ENCODE results near the gene ARL6IP4.
"Not testable (repeated sequence)": the region's sequence is repeated elsewhere in the genome, so short reads cannot be mapped to it uniquely, and the experiment has no call there.

The ARL6IP4 gene

DNA sequence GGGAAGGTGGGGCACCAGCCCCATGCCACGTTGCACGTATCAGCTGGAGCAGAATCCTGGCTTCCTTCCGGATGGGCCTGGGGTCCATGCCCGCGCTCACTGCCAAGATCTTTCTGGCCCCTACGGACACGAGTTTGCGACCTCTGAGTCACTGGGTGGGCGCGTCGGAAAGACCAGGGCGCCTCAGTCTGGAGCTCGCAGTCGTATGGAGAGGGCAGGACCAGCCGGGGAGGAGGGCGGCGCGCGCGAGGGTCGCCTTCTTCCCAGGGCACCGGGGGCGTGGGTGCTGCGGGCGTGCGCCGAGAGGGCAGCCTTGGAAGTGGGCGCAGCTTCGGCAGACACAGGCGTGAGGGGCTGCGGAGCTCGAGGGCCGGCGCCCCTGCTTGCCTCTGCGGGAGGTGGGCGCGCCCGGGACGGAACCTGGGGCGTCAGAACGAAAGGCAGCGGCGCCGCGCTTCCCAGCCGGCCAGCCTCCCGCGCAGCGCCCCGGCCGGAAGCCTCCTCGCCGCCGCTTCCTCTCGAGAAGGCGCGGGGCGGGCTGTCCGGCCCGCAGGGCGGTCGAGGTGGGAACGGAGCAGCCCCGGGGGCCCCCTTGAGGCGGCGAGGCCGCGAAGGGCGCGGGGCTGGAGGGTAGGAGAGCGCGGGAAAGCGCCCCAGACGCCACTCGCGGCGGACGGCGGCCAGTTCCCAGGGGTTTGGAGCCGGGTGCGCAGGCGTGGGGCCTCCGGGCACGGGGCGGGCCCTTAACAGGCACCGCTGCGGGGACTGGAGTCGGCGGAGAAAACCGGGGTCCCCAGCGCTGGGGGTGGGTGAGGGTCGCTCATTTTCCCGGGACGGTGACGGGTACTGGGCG is at the start of gene ARL6IP4:
TSS of gene ARL6IP4 (plus strand) at position 499 of the 853 bp plus-strand sequence. CDS start 459 bp downstream, outside the sequence.
- Histone ChIP-seq H3K4me1 (ENCODE audit: control insufficient read depth in 1 of 2, insufficient read depth in 2 of 2, low read length in 2 of 2) (peaks cover 24 to 88% of the 10 kb centered on the region in 2 donors), H3K27me3 (ENCODE audit: low read depth, low read length) (no peaks in the 10 kb centered on the region), H3K9me3 (ENCODE audit: control insufficient read depth in 1 of 2, low read length in 2 of 2) (no peaks in the 10 kb centered on the region), H3K4me3 (ENCODE audit: low read depth in 1 of 2, low read length in 2 of 2) (peak within 1 kb of the TSS; percentile 80 to 95), H3K36me3 (ENCODE audit: control insufficient read depth in 1 of 2, insufficient read depth in 2 of 2, low read length in 2 of 2) (peaks cover 0 to 11% of the 10 kb centered on the region in 2 donors), H3K27ac (ENCODE audit: low read length) (peak within 1 kb of the TSS; percentile 56)

DNA sequence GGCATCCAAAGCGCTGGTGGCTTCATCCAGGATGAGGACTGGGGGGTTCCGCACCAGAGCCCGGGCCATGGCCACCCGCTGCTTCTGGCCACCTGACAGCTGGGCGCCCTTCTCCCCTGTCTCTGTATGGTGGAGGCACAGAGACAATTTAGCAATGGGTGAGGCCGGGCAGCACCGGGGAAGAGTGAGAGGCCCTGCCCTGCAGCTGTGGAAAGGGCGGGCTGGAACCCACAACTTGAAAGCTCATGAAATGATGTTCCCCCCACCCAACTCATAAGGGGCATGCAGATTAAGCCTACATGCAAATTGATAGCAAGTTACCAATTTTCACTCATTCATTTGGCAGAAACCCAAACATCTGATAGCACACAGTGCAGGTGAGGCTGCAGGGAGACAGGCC is 48.3 kb upstream of the ARL6IP4 start:
- no peak overlapping the region for H3K4me3 ChIP-seq (ENCODE audit: low read depth in 1 of 2, low read length in 2 of 2)
- no peaks in the 10 kb centered on the region for H3K9me3 ChIP-seq (ENCODE audit: control insufficient read depth in 1 of 2, low read length in 2 of 2)
- H3K27me3 ChIP-seq (ENCODE audit: low read depth, low read length): no peaks in the 10 kb centered on the region
- H3K27ac ChIP-seq (ENCODE audit: low read length): no peak overlapping the region
- H3K36me3 ChIP-seq (ENCODE audit: control insufficient read depth in 1 of 2, insufficient read depth in 2 of 2, low read length in 2 of 2): peaks cover 0 to 10% of the 10 kb centered on the region in 2 donors
- H3K4me1 ChIP-seq (ENCODE audit: control insufficient read depth in 1 of 2, insufficient read depth in 2 of 2, low read length in 2 of 2): no peaks in the 10 kb centered on the region

DNA sequence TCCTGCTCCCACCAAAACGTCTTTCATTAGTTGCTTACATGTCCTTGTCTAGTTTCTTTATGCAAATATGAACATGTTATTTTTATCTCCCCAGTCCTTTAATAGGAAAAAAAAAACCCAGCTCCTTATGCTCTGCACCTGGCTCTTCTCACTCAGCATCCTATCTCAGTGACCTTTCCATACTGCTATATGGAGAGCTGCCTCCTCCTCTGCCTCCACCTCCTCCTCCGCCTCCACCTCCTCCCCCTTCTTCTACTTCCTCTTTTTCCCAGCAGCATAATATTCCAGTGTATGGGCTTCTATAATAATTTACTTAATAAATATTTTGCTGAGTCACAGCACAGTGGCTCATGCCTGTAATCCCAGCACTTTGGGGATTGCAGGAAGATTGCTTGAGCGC is 45.8 kb upstream of the ARL6IP4 start:
- Histone ChIP-seq H3K4me3 (ENCODE audit: low read depth in 1 of 2, low read length in 2 of 2) (no peak overlapping the region), H3K4me1 (ENCODE audit: control insufficient read depth in 1 of 2, insufficient read depth in 2 of 2, low read length in 2 of 2) (no peaks in the 10 kb centered on the region), H3K9me3 (ENCODE audit: control insufficient read depth in 1 of 2, low read length in 2 of 2) (no peaks in the 10 kb centered on the region), H3K27ac (ENCODE audit: low read length) (no peak overlapping the region), H3K27me3 (ENCODE audit: low read depth, low read length) (no peaks in the 10 kb centered on the region), H3K36me3 (ENCODE audit: control insufficient read depth in 1 of 2, insufficient read depth in 2 of 2, low read length in 2 of 2) (peaks cover 0 to 10% of the 10 kb centered on the region in 2 donors)

DNA sequence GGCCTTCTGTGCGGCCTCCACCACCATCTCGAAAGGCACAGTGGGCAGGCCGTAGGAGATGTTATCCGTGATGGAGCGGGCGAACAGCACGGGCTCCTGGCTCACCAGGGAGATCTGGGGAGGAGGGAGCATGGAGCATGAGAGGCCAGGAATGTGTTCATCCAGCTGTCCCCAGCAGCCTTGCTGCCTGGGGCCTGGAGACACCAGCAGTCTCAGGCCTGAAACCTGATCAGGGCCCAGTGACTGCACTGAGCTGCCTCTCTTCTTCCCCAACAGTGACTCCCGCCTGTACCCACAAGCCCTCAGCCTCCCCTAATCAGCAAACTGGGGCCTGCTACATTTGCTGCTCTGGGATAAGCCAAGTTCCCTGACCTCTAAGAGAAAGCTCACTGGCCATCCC is 45.2 kb upstream of the ARL6IP4 start:
- Histone ChIP-seq H3K4me3 (ENCODE audit: low read depth in 1 of 2, low read length in 2 of 2) (no peak overlapping the region), H3K9me3 (ENCODE audit: control insufficient read depth in 1 of 2, low read length in 2 of 2) (no peaks in the 10 kb centered on the region), H3K27ac (ENCODE audit: low read length) (no peak overlapping the region), H3K27me3 (ENCODE audit: low read depth, low read length) (no peaks in the 10 kb centered on the region), H3K36me3 (ENCODE audit: control insufficient read depth in 1 of 2, insufficient read depth in 2 of 2, low read length in 2 of 2) (peaks cover 0 to 10% of the 10 kb centered on the region in 2 donors), H3K4me1 (ENCODE audit: control insufficient read depth in 1 of 2, insufficient read depth in 2 of 2, low read length in 2 of 2) (no peaks in the 10 kb centered on the region)

DNA sequence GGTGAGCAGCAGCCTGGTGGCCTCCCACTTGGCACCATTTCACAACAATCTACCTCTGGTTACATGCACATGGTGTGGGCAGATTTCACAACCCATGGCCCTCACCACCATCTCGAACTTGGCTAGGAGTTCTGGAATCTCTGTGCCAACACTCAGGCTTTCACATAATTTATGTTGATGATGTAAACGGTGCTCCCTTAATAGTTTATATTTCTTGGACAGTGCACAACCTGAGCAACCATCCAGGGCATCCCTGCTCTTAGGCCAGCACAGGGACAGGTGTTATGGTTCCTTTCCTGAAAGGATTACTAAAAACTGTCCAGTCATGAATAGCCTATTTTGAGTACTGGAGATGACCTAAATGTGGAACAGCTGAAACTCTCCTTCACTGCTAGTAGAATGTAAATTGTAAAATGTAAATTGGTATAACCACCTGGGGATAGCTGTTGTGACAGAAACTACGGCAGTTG is 42.8 kb upstream of the ARL6IP4 start:
- no peaks in the 10 kb centered on the region for H3K9me3 ChIP-seq (ENCODE audit: control insufficient read depth in 1 of 2, low read length in 2 of 2)
- peaks cover 0 to 2% of the 10 kb centered on the region in 2 donors for H3K36me3 ChIP-seq (ENCODE audit: control insufficient read depth in 1 of 2, insufficient read depth in 2 of 2, low read length in 2 of 2)
- H3K27me3 ChIP-seq (ENCODE audit: low read depth, low read length): no peaks in the 10 kb centered on the region
- no peak overlapping the region for H3K27ac ChIP-seq (ENCODE audit: low read length)
- H3K4me1 ChIP-seq (ENCODE audit: control insufficient read depth in 1 of 2, insufficient read depth in 2 of 2, low read length in 2 of 2): no peaks in the 10 kb centered on the region
- no peak overlapping the region for H3K4me3 ChIP-seq (ENCODE audit: low read depth in 1 of 2, low read length in 2 of 2)

DNA sequence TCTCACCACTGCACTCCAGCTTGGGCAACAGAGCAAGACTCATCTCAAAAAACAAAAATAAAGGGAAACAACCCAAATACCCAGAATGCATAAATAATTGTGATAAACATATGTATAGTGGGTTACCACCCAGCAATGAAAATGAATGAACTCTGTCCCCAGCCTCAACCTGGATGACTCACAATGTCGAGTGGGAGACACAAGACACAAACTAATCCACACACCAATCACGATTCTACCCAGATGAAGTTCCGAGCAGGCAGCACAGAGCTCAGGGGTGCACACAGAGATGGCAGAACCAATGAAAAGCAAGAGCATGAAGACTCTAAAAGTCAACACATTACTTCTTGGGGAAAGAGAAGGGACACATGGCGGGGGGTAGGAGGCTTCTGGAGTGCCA is 41.4 kb upstream of the ARL6IP4 start:
- H3K27me3 ChIP-seq (ENCODE audit: low read depth, low read length): no peaks in the 10 kb centered on the region
- H3K4me1 ChIP-seq (ENCODE audit: control insufficient read depth in 1 of 2, insufficient read depth in 2 of 2, low read length in 2 of 2): no peaks in the 10 kb centered on the region
- no peak overlapping the region for H3K4me3 ChIP-seq (ENCODE audit: low read depth in 1 of 2, low read length in 2 of 2)
- no peaks in the 10 kb centered on the region for H3K36me3 ChIP-seq (ENCODE audit: control insufficient read depth in 1 of 2, insufficient read depth in 2 of 2, low read length in 2 of 2)
- no peaks in the 10 kb centered on the region for H3K9me3 ChIP-seq (ENCODE audit: control insufficient read depth in 1 of 2, low read length in 2 of 2)
- H3K27ac ChIP-seq (ENCODE audit: low read length): no peak overlapping the region

DNA sequence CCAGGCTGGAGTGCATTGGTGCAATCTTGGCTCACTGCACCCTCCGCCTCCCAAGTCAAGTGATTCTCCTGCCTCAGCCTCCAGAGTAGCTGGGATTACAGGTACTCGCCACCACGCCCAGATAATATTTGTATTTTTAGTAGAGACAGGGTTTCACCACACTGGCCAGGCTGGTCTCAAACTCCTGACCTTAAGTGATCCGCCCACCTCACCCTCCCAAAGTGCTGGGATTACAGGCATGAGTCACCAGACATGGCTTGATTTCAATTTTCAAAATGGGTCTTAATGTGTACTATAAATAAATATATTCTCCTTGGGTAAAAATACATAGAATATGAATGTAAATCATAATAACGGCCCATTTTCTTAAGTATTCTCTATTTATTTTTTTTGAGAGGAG is 39.1 kb upstream of the ARL6IP4 start:
- H3K36me3 ChIP-seq (ENCODE audit: control insufficient read depth in 1 of 2, insufficient read depth in 2 of 2, low read length in 2 of 2); H3K4me3 ChIP-seq (ENCODE audit: low read depth in 1 of 2, low read length in 2 of 2); H3K4me1 ChIP-seq (ENCODE audit: control insufficient read depth in 1 of 2, insufficient read depth in 2 of 2, low read length in 2 of 2); H3K9me3 ChIP-seq (ENCODE audit: control insufficient read depth in 1 of 2, low read length in 2 of 2); H3K27ac ChIP-seq (ENCODE audit: low read length); H3K27me3 ChIP-seq (ENCODE audit: low read depth, low read length): not testable (repeated sequence)

DNA sequence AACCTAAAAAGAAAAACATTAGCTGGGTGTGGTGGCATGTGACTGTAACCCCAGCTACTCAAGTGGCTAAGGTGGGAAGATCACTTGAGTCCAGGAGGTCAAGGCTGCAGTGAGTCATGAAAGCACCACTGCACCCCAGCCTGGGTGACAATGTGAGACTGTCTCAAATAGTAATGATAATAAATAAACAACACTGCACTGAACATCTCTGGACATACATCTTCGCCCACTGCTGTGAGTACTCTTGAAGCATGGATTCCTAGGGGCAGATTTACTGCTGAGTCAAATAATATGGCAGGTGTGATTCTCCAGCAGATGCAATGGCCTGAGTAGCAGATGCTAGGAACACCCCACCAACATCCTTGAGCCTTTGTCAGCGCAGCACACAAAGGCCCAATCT is 37.8 kb upstream of the ARL6IP4 start:
- Histone ChIP-seq H3K27me3 (ENCODE audit: low read depth, low read length) (no peaks in the 10 kb centered on the region), H3K36me3 (ENCODE audit: control insufficient read depth in 1 of 2, insufficient read depth in 2 of 2, low read length in 2 of 2) (no peaks in the 10 kb centered on the region), H3K4me1 (ENCODE audit: control insufficient read depth in 1 of 2, insufficient read depth in 2 of 2, low read length in 2 of 2) (peaks cover 0 to 7% of the 10 kb centered on the region in 2 donors), H3K27ac (ENCODE audit: low read length) (no peak overlapping the region), H3K9me3 (ENCODE audit: control insufficient read depth in 1 of 2, low read length in 2 of 2) (no peaks in the 10 kb centered on the region), H3K4me3 (ENCODE audit: low read depth in 1 of 2, low read length in 2 of 2) (no peak overlapping the region)

DNA sequence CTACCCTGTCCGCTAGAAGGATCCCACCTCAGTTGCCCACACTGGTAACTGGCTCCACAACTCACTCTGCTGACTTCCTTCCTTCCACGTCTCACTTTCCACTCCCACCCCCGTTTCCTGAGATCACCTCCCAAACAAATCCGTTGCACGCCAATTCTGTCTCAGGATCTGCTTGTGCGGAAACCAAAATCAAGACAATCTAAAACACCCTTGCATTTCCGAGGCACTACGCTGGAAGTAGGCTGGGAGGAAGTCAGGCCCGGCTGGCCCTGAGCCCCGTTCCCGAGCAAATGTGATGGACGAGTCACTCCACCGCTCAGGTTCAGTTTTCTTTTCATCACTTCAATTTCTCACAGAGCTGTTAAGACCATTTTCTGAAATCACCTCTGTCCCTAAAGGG is 37.3 kb upstream of the ARL6IP4 start:
- Histone ChIP-seq H3K4me1 (ENCODE audit: control insufficient read depth in 1 of 2, insufficient read depth in 2 of 2, low read length in 2 of 2) (peaks cover 0 to 8% of the 10 kb centered on the region in 2 donors), H3K27ac (ENCODE audit: low read length) (no peak overlapping the region), H3K36me3 (ENCODE audit: control insufficient read depth in 1 of 2, insufficient read depth in 2 of 2, low read length in 2 of 2) (no peaks in the 10 kb centered on the region)

DNA sequence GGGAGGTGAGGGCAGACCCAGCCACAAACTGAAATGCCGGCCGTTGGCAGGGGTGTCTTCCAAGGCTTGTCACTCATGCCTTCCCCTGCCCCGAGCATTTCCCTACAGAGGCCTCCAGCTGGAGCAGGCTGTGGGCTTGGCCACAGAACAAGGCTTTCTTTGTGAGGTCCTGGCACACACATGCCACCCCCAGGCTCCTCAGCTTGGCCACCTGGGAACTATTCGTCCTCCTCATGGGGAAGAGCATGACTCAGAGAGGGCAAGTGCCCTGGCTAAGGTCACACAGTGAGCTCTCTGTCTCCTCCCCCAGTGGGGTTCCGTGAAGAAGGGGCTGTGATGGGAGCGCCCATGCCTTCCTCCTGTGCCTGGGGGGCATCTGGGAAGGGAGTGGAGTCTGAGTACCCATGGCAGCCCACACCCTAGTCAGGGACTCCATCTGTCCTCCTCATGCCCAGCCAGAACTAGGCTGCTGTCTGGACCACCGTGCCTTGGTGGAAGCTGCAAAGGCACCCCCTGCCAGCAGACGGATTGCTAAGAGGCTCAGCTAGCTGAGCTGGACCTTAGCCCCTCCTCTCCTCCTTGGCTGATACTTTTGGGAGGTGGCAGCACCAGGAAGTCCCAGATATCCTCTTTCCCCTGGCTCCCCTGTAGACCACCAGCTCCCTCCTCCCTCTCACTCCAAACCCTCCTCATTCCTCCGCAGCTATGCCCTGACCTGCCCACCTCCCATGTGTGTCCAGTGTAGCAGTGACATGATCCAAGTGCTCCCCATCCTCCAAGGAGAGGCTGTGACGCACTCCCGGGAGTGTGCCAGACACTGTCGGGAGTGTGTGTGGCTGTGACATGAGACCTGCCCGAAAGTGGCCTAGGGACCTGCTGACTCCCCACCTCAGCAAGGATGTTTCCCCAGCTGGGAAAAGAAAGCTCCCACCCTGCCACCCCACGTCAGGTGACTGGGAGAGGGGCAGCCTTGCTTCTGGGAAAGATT is 35.6 kb upstream of the ARL6IP4 start:
- no peaks in the 10 kb centered on the region for H3K9me3 ChIP-seq (ENCODE audit: control insufficient read depth in 1 of 2, low read length in 2 of 2)
- H3K36me3 ChIP-seq (ENCODE audit: control insufficient read depth in 1 of 2, insufficient read depth in 2 of 2, low read length in 2 of 2): no peaks in the 10 kb centered on the region
- no peaks in the 10 kb centered on the region for H3K27me3 ChIP-seq (ENCODE audit: low read depth, low read length)
- H3K4me1 ChIP-seq (ENCODE audit: control insufficient read depth in 1 of 2, insufficient read depth in 2 of 2, low read length in 2 of 2): peaks cover 0 to 8% of the 10 kb centered on the region in 2 donors
- no peak overlapping the region for H3K4me3 ChIP-seq (ENCODE audit: low read depth in 1 of 2, low read length in 2 of 2)
- no peak overlapping the region for H3K27ac ChIP-seq (ENCODE audit: low read length)

More for the DNA sequence above, 37.3 kb upstream of the ARL6IP4 start:
- Histone ChIP-seq H3K27me3 (ENCODE audit: low read depth, low read length) (no peaks in the 10 kb centered on the region), H3K4me3 (ENCODE audit: low read depth in 1 of 2, low read length in 2 of 2) (no peak overlapping the region), H3K9me3 (ENCODE audit: control insufficient read depth in 1 of 2, low read length in 2 of 2) (no peaks in the 10 kb centered on the region)

DNA sequence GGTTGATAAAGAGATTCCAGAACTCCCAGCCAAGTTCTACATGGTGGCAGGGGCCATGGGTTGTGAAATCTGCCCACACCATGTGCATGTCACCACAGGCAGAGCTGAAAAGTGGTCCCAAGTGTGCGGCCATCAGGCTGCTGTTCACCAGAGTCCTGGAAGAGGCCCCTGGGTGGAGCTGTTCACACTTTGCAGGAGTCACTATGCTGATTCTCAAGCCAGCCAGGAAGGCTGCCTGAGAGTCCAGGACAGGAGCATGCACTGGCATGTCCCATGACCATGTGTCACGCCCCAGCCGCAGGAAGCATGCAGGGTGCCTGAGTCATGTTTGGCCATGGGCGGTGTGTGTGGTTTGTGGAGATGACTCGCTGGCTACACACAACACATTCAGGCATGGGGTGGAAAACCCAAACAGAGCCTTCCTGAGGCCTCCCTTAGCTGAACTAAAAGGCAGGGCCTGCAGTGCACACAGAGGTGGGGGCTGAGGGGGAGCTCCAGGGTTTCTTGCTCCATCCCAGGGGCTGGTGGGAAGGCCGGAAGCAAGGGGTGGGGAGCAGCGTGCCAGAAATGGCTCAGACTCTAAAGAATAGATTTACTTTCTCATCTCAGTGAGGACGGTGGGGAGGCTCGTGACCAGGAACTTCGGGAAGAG is 33.7 kb upstream of the ARL6IP4 start:
- H3K27ac ChIP-seq (ENCODE audit: low read length): peak overlapping the region; percentile 3
- no peak overlapping the region for H3K4me3 ChIP-seq (ENCODE audit: low read depth in 1 of 2, low read length in 2 of 2)
- no peaks in the 10 kb centered on the region for H3K9me3 ChIP-seq (ENCODE audit: control insufficient read depth in 1 of 2, low read length in 2 of 2)
- H3K36me3 ChIP-seq (ENCODE audit: control insufficient read depth in 1 of 2, insufficient read depth in 2 of 2, low read length in 2 of 2): no peaks in the 10 kb centered on the region
- peaks cover 0 to 8% of the 10 kb centered on the region in 2 donors for H3K4me1 ChIP-seq (ENCODE audit: control insufficient read depth in 1 of 2, insufficient read depth in 2 of 2, low read length in 2 of 2)
- no peaks in the 10 kb centered on the region for H3K27me3 ChIP-seq (ENCODE audit: low read depth, low read length)

Measured in muscle layer of duodenum (tissue), 2 donors.